ENCODE results near the gene GLB1L3.

Gene GLB1L3

DNA sequence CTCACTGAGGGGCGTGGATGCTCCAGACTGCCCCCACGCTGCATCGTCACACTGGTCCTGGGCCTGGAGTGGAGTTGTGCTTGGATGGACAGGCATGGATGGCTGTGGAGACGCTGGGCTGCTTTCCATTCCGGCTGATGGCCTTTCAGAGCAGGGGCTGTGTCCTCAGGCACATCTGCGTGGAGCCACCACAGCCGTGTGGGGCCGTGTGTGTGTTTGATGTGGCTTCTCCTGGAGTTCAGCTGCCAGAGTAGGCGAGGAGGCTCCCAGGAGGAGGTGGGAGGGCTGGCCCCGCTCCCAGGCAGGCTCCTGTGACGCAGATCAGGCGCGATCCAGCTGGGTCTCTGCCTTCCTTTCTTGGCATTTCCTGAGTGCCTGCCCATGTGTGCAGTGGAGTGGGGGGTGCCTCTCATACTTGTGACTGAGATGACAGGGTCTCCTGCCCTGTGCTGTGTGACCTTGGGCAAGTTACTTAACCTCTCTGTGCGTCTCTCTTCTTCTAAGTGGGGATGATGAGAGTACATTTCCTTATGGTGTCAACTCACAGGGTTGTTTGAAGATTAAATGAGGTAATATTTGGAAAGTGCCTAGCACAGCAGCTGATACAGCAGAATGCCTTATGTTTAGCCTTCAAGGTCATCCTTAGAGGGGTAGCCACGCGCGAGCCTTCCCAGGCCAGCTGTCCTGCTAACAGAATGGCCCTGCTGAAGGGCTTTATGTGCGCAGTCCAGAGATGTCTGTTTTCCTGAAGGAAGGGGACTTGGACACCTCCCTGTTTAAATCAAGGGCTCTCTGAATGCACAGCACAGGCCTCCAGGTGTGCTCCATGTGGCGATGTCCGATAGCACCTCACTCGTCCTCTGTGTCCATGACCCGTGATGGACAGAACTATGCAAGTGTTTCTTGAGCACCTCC is 89.1 kb downstream of the GLB1L3 start:
- DNase-seq = no peak

- no peak for DNase-seq
Measured at GRCh38 chr11:134366254-134366653, 90.1 kb downstream of the GLB1L3 start.

GRCh38 chr11:134367781-134368180 is 91.6 kb downstream of the GLB1L3 start:
- DNase-seq = no peak
